ENCODE measurements around the gene FSTL4.
"Not testable (repeated sequence)": the region's sequence is repeated elsewhere in the genome, so short reads cannot be mapped to it uniquely, and the experiment has no call there.

FSTL4 gene

DNA sequence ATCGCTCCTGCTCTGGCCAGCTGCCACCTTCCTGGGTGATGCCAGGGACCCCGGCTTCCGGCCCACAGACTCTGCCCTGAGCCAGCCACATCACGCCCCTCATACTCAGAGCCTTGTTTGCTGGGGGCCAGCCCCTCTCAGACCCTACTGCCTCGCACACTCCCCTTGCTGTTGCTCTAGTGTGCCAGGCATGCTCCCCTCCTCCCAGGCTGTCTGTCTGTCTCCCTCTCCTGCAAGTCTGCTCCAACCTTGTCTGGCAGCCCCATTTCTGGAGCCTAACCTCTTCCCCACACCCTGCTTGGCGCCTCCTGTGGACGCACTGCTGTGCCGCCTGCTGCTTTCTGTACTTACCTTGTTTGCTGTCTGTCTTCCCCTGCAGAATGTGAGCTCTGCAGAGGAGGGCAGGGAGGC, 375.8 kb downstream of the FSTL4 start:
- FAIRE-seq (no peak), DNase-seq (ENCODE audit: insufficient read length, low spot score) (no peak)

DNA sequence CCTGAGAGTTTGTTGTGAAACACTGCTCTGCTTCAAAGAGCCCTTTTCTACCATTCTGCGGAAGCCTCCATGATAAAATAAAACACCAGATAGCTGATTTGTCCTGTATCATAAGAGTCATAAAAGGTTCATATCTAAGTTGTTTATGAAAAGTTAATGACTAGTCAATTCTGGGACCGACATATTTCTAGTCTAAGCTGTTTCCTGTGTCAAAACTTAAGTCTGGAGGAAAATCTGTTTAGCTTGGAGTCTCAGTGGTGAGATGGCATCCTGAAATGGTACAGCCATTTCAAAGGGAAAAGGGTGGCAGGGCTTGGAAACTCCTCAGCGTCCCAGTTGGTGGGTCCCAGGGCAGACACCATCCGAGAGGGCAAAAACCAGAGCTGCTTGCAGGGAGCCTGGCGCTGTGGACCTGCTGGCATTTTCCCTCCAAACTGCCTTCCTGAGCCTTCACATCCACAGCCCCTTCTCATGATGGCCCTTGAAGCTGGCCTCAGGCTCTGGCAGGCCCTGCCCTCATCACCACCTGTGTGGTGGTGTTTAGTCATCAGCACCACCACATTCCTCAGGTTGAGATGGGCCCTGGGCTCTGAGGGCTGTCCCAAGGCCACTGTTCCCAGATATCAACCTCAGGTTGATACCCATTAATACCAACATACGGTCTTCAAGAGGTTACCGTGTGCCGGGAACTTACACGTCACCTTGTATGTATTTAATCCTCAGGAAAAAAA, 376.5 kb downstream of the FSTL4 start:
- no peak for DNase-seq (ENCODE audit: insufficient read length, low spot score)
- no peak for FAIRE-seq

DNA sequence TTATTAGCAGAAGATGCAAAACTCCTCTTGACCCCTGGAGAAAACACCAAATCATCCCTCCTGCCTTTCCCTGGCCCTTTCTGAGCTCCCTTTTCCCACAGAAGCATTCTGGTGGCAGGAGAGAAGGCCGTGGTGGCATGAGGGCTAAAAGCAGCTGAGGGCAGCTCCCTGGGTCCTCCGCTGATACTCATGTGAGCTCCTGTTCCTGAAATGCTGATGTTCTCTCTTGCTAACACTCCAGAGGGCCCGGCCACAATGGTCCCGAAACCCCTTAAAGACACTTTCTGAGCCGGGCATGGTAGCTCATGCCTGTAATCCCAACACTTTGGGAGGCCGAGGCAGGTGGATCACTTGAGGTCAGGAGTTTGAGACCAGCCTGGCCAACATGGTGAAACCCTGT, 377.4 kb downstream of the FSTL4 start:
- FAIRE-seq (no peak), DNase-seq (ENCODE audit: insufficient read length, low spot score) (no peak)

DNA sequence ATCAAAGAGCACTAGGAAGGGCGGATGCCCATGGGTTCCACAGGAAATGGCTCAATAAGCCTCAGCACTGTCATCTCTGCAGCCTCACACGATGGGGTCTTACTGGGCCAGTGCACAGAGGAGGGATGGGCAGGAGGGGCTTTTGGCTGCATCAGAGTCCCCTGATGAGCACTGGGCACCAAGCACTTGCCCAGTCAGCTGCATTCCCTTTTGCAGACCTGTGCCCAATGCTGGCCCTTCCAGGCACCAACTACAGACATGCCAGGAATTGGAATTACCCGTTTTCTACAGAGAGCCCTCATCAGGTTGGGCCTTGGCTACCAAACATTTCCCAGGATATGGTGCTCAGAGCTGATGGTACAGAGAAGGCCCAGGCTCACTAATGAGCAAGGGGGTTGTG, 378.1 kb downstream of the FSTL4 start:
- DNase-seq (ENCODE audit: insufficient read length, low spot score), result no peak
- FAIRE-seq, result no peak

DNA sequence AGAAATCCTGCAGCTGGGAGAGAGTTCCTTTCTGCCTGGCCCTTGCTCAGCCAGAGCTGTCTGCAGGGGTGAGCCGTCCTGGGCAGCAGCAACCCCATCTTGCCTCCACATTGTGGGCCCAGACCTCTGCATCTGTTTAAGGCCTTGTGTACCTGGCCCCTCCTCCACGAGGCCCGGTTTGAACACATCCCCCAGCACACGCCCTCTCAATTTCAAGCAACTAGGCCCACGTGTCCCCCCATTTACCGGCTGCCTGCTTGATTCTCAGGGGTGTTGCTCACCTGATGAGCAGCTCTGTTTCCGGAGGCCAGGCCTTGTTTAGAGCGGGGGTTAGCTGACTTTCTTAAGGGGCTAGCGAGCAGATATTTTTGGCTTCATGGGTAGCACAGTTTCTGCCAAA, 378.7 kb downstream of the FSTL4 start:
- no peak for DNase-seq (ENCODE audit: insufficient read length, low spot score)
- FAIRE-seq, result no peak

DNA sequence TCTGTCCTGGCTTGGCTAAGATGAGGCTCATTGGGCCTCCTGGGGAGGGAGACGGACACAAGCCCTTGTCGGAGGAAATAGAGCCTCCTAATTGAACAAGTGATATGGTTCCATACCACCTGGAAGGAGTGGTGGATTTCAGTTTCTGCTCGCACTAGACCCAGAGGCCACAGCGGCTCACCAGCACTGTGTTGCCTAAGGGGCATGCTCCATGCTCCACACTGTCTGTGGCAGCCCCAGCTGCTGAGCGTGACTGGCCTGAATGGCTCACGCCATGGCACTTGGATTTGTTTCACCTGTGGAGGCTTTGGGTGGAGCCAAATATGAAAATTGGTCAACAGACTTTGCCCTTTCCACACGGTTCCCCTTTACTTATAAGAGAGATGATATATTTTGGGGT, 379.4 kb downstream of the FSTL4 start:
- FAIRE-seq (no peak), DNase-seq (ENCODE audit: insufficient read length, low spot score) (no peak)

DNA sequence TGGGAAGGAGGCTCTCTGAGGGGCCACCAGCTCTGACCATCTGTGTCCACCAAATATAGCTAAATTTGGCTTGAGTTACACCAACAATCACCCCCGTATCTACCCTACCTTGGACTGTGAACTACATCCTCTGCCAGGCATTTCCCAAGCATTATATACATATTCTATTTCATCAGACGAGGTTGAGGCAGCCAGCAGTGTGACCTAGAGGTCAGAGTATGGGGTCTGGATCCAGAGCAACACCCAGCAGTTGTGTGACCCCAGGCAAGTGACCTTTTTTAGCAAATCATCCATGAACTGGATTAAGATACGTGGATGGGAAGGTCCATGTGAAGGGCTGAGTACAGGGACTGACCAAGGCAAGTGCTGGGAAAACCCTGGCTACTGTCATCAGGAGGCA, 379.9 kb downstream of the FSTL4 start:
- DNase-seq (ENCODE audit: insufficient read length, low spot score) (no peak), FAIRE-seq (no peak)

DNA sequence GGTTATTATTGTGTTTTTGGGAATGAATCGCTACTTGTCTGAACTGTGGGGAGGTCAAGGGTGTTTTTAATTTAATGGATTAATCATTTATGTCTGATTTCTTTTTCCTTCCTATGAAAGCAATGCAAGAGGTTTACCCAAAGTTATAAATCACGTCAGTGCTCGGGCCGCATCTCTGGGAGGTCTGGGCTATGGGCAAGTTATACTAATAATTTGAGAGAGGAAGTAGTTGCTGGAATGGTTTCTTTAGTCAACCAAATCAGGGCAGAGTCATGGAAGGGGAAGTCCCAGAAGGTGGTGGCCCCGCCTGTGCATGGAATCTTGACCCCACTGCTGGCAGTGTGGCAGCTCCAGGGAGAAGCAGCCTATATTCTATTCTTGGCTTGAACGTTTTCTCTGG, 380.3 kb downstream of the FSTL4 start:
- no peak for FAIRE-seq
- no peak for DNase-seq (ENCODE audit: insufficient read length, low spot score)

DNA sequence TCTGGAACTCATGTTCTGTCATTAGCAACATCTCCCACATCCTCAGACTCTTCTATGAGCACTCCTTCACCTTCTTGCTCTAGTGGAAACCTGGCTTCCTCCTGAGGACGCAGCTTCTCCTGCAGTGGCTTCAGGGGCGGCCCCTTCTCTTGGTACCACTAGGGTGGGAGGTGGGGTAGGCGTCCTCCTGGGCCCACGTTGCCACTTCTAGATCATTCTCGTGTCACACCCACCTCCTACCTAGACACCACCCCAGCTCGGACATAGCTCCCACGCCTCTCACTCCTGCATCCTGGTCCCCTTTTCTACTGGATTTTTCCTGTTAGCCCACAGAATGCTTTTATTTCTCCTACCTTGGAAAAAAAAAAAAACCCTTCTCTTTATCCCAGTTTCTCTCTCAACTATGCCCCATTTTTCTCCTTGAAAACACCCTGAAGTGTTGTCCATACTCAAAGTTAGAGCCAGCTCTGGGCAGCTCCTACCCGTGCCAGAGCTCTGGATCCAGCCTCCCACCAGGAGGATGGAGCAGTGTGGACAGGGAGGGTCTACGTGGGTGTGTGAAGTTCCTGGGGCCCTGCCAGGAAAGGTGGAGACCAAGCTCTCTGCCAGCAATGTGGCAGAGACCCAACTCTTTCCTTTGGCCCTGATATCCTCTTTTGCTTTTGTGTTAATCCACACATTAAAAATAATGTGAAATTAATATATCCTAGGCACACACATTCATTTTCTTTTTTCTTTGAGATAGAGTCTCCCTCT, 381.3 kb downstream of the FSTL4 start:
- no peak for FAIRE-seq
- DNase-seq (ENCODE audit: insufficient read length, low spot score), result no peak

DNA sequence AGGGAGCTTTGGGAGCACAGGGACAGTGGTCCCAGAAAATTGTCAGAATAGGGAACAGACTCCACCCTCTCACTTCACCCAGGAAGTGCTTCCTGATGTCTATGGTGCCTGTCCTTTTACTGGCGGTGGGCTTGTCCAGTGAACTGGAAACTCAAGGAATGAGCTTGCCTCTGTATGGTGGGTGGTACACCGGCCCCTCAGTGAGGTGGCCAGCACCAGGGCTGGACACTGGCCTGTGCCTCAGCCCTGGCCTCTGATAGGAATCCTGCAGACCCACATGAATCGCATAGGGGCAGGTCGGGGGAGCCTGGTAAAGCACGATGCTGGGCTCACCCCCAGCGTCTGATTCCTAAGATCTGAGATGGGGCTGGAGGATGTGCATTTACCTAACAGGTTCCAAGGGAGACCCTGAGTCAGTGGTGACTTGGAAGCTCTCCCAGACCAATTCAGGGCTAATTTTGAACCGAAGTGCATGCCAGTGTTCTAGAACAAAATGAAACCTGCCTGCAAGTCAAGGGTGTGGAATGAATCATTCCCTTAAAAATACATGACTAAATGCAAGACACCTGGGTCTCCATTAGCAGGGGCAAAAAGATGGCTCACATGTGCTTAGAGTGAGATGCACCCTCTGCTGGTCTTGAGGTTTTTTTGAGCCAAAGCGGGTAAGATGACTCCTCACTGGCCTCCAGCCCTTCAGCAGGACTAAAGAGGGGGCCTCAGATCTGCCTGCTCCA, 382.2 kb downstream of the FSTL4 start:
- DNase-seq (ENCODE audit: insufficient read length, low spot score), result no peak

DNA sequence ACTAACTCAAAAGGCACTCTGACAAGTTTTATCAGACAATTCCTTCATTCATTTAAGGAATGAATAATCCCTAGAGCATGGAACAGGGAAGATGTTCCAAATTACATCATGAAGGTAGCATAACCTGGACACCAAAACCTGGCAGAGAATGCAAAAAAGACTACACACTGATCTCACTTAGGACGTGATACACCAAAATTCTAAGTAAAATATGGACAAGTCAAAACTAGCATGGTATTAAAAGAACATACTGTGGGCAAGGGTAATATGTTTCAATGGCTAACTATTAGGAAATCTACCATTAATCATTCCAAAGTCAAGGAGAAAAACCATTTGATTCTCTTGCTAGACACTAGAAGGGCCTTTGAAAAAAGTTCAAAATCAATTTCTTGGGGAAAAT, 384.0 kb downstream of the FSTL4 start:
- DNase-seq (ENCODE audit: insufficient read length, low spot score) (no peak), FAIRE-seq (no peak)

More for the DNA sequence above, 382.2 kb downstream of the FSTL4 start:
- no peak for FAIRE-seq

DNA sequence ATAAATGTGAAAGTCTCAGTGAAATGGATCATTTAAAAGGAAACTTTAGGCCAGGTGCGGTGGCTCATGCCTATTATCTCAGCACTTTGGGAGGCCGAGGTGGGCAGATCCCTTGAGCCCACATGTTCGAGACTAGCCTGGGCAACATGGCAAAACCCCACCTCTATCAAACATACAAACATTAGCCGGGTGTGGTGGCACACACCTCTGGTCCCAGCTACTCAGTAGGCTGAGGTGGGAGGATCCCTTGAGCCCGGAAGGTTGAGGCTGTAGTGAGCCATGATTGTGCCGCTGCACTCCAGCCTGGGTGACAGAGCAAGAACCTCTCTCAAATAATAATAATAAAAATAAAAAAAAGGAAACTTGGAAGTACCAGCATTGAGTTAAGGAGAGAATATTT, 384.4 kb downstream of the FSTL4 start:
- DNase-seq (ENCODE audit: insufficient read length, low spot score) (no peak), FAIRE-seq (no peak)

DNA sequence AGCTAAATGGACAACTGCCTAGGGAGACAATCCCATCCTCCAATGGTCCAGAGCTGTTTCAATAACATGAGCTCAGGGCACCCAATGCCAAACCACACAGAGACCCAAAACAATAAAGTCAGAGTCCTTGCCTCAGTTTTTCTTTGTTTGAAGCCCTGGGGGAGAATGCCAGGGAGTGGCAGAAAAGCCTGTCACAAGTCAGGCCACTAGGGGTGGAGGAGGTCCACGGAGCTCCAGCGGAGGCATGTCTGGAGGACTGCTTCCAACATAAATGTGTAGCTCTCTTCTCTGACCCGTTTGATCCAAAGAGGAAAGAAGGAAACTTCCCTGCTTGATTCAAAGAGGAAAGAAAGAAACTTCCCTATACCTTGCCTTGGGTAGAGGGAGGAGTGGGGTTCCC, 385.3 kb downstream of the FSTL4 start:
- FAIRE-seq (no peak), DNase-seq (ENCODE audit: insufficient read length, low spot score) (no peak)

DNA sequence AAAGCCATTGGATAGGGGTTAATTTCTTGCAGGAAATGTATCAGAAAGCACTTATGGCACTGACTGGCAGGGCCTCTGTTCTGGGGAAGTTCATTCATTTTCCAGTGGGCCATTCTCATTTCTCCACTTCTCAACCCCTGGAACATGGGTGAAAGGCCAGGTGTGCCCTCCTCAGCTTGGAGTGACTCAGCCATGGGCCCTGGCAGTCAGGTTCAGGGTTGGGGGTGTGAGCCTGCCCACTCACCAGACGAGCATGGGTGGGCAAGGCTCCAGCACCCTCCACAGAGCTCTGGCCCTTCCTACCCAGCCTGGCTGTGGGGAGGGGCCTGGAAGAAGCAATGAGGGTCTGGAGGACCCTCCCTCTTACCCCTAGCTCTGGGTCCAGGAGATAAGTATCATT, 386.2 kb downstream of the FSTL4 start:
- FAIRE-seq (no peak), DNase-seq (ENCODE audit: insufficient read length, low spot score) (no peak)

DNA sequence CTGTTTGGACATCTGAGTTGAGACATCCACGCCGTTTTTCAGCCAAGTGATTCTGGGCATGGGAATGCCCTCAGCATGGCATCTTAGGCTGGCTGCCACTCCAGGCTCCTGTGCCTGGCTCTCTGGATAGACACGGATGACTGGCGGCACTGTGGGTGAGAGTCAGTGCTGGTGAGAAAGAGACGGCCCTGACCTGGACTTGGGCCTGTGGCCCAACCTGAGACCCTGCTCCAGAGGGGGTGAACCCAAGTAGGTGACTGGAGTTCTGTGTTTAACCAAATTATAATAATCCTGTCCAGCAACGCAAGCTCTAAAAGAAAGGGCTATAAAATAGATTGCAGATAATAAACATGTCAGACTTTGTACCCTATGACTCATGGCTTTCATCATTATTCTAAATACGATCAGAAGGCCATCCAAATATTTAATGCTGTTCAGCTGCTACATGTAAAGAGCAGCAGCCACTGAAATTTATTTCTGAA, 386.6 kb downstream of the FSTL4 start:
- no peak for FAIRE-seq
- no peak for DNase-seq (ENCODE audit: insufficient read length, low spot score)

DNA sequence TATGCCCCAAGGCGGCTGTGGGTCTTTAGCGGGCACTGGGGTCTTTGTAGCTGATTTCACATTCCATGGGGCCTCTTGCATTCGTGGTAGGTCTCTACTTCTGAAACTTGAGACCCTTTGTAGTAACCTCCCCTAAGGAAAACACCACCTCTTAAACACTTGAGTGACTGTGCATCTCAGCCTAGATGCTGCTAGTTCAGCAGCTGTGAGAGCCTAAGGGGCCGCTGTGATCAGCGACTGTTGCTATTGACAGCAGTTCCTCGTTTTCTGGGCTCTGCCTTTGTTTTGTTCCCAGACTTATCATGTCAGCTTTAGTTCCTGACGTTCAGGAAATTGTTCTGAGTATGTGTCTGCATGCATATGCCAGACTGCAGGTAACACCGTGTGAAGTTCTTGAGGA, 389.4 kb downstream of the FSTL4 start:
- FAIRE-seq (no peak), DNase-seq (ENCODE audit: insufficient read length, low spot score) (no peak)

DNA sequence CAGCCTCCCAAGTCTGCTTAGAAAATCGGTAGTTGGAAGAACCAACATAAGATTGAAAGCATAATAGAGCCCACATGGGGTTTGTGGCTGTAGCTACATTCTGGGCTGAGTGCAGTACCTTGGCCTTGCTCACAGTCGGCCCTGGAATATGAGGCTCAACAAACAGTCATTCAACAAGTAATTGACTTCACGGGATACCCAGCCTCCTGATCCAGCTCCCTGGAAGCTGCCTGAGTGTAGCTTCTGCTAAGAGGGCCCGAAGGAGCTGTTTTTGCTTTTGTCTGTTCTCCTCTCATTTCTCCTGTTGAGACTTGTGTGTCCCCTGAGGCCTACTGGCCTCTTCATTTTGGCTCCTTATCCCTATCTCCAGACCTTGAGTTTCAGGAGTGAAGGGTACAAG, 389.8 kb downstream of the FSTL4 start:
- no peak for DNase-seq (ENCODE audit: insufficient read length, low spot score)
- no peak for FAIRE-seq

DNA sequence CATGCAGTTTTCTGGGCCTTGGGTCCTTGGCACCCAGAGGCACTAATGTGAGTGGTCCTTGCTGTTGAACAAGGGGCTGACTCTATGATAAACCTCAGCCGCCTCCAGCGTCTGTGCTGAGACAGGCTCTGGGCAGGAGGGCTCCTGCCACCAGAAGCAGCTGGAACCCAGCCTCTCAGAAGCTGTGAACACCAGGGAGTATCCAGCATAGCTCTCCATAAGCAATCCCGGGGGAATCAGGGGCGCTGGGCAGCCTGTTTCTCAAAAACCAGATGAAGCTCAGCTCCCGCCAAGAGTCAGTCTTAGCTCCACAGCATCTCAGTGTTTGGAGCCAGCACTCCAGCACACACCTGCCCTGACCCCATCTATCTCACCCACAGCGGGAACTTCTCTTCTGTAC, 390.3 kb downstream of the FSTL4 start:
- DNase-seq (ENCODE audit: insufficient read length, low spot score), result no peak
- FAIRE-seq, result no peak

DNA sequence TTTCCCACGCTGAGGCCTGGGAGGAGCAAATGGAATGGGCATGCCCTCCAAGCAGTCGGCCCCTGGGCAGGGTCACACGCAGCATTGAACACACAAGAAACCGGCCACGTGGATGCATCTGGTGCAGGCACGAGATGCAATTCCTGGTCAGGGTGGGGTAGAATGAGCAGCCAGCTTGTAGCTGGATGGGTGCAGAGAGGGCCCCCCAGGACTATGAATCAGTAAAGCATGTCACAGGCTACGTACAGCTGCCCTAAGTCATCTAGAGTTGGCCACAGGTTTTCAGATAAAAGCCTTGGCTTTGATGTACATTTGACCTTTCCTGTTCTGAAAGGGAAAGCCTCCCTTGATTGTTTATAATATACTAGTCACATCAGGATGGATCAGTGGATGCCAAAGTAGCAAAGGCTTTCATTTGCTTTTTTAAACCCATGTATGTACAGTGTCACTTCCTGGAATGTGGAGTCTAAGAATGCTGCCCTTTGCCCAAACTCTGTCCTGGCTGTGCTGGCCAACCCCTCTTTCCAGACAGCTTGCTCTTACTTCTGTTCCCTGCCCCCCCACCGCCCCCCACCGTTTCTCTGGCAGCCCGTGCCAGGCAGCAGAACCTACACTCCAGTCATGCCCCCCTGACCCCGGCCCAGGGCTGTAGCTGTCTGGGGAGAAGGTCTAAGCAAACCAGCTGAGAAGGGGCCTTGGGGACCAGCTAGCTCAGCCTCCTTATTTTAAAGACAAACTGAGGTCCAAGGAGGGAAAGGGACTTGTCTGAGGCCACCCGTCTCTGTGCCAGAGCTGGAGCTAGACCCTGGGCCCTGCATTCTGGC, 391.3 kb downstream of the FSTL4 start:
- FAIRE-seq (no peak), DNase-seq (ENCODE audit: insufficient read length, low spot score) (no peak)

DNA sequence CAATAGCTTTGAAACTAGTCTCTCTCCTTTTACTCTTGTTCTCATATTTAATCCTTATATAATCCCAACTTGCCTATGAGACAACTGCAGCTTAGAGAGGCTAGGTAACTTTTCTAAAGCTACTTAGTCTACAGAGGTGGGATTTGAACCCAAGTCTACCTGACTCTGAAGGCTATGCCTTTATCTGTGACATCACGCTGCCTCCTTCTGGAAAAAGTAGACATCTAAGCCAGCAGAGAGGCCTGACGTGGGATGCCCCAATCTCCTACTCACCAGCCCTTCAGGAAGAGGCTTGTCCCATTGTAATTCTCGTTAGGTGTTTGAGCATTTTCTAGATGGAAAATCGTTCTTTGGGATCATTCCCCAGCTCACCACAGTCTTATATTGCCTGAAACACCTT, 393.0 kb downstream of the FSTL4 start:
- FAIRE-seq (no peak), DNase-seq (ENCODE audit: insufficient read length, low spot score) (no peak)

DNA sequence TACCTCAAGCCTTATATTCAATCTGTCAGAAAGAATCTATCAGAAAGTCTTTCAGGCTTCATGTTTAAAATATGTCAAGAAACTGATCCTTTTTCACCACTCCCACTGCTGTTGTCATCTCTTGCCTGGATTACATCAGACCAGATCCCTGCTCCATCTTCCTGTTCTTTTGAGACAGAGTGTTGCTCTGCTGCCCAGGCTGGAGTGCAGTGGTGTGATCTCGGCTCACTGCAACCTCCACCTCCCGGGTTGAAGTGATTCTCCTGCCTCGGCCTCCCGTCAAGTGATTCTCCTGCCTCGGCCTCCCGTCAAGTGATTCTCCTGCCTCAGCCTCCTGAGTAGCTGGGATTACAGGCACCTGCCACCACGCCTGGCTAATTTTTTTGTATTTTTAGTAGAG, 396.2 kb downstream of the FSTL4 start:
- FAIRE-seq; DNase-seq (ENCODE audit: insufficient read length, low spot score): not testable (repeated sequence)

Data from GM19239 (cell line).